Endothelial cell of umbilical vein (primary cell): ENCODE measurements around the gene RFWD3. TPM values are rescaled to one million over a fixed set of nuclear protein-coding genes. Genes with fewer than 3 reads are reported as not detected.

Source experiments
- BruUV-seq: library from RNA; stranded (reverse); fragments of 400-500 nt; replicated peaks from 2 replicates; lab custom pipeline; 2021; lab: Mats Ljungman, UMichigan
- CTCF ChIA-PET: fragments of 300-600, 350-600 bp; sonication (Branson Sonifier 250); formaldehyde crosslinking; loops from one replicate; lab custom pipeline; 2021; ENCODE audit warnings: antibody characterized with exemption, inconsistent platforms; lab: Charles Lee
- POLR2A ChIA-PET: fragments of 300-600, 350-600 bp; sonication (Branson Sonifier 250); formaldehyde crosslinking; loops from one replicate; lab custom pipeline; 2021; ENCODE audit warnings: antibody characterized with exemption, inconsistent platforms; lab: Charles Lee
- DNase-seq: peaks from one replicate; pipeline ENCODE4 v3.0.0-alpha.2; 2011; ENCODE audit warnings: low read depth, low spot score
- FAIRE-seq: peaks from 2 replicates; lab custom pipeline; 2011; peaks lifted over from hg19 to GRCh38; lab: Jason Lieb, UNC
- H2AFZ ChIP-seq: 2 replicates; pipeline ENCODE4 v1.6.0; 2012; ENCODE audit warnings: low read depth, low read length, control low read depth, inconsistent platforms
- H3K27ac ChIP-seq: 2 replicates; pipeline ENCODE4 v1.5.1; 2011; ENCODE audit warnings: low read depth, mild to moderate bottlenecking, control low read depth, low read length, moderate library complexity; ENCODE audit not compliant: insufficient read depth
- H3K27me3 ChIP-seq, 2 experiments: 2 replicates each; pipeline versions ENCODE4 v1.6.0 to v1.6.1; 2011; ENCODE audit warnings: low read length in 2 of 2, mixed read lengths in 1 of 2; ENCODE audit not compliant: control insufficient read depth in 2 of 2, insufficient read depth in 2 of 2
- H3K36me3 ChIP-seq, 2 experiments: 2 replicates in 1 of 2; 3 replicates in 1 of 2; pipeline ENCODE4 v1.5.1; 2011; ENCODE audit warnings: low read length in 2 of 2, mild to moderate bottlenecking in 1 of 2, moderate library complexity in 1 of 2; ENCODE audit not compliant: control insufficient read depth in 2 of 2, insufficient read depth in 2 of 2; ENCODE audit errors: extremely low read depth in 1 of 2
- H3K4me1 ChIP-seq: 3 replicates; pipeline ENCODE4 v1.5.1; 2011; ENCODE audit warnings: mild to moderate bottlenecking, low read length; ENCODE audit not compliant: control insufficient read depth, insufficient read depth; ENCODE audit errors: extremely low read depth
- H3K4me2 ChIP-seq: 2 replicates; pipeline ENCODE4 v1.6.1; 2011; ENCODE audit warnings: low read length, control low read depth, mixed read lengths; ENCODE audit not compliant: insufficient read depth
- H3K4me3 ChIP-seq, 3 experiments: fragments of 200-600 bp in 1 of 3; sonication (generic), shearing (Covaris generic) in 1 of 3; replicated peaks in 1 of 3; 2 replicates each; pipeline ENCODE4 v1.5.1; 2011 to 2016; ENCODE audit warnings: control low read depth in 3 of 3, low read length in 3 of 3, mild to moderate bottlenecking in 2 of 3, inconsistent platforms in 1 of 3, low read depth in 1 of 3, moderate library complexity in 1 of 3; ENCODE audit not compliant: insufficient read depth in 1 of 3
- H3K79me2 ChIP-seq: 2 replicates; pipeline ENCODE4 v1.6.0; 2012; ENCODE audit warnings: low read length, inconsistent platforms; ENCODE audit not compliant: control insufficient read depth, insufficient read depth
- H3K9ac ChIP-seq: replicated peaks from 2 replicates; pipeline ENCODE3; 2011; ENCODE audit warnings: low read length, control low read depth; ENCODE audit not compliant: insufficient read depth; ENCODE audit errors: extremely low read depth
- H3K9me1 ChIP-seq: replicated peaks from 3 replicates; pipeline ENCODE4 v1.6.0; 2011; ENCODE audit warnings: mild to moderate bottlenecking, low read length; ENCODE audit not compliant: control insufficient read depth, insufficient read depth; ENCODE audit errors: extremely low read depth
- H3K9me3 ChIP-seq: replicated peaks from 2 replicates; pipeline ENCODE4 v1.5.1; 2012; ENCODE audit warnings: low read length, inconsistent platforms; ENCODE audit not compliant: control insufficient read depth, insufficient read depth
- H4K20me1 ChIP-seq: replicated peaks from 2 replicates; pipeline ENCODE3; 2011; ENCODE audit warnings: mild to moderate bottlenecking, low read length; ENCODE audit not compliant: control insufficient read depth, insufficient read depth; ENCODE audit errors: extremely low read depth
- EZH2 ChIP-seq: IDR thresholded peaks from 2 replicates; pipeline ENCODE4 v1.6.1; 2012; ENCODE audit warnings: borderline replicate concordance, low read depth, mild to moderate bottlenecking, moderate library complexity, low read length, inconsistent platforms; ENCODE audit not compliant: severe bottlenecking
- FOS ChIP-seq: IDR thresholded peaks from 2 replicates; pipeline ENCODE4 v1.6.1; 2011; ENCODE audit warnings: mild to moderate bottlenecking, low read length, moderate library complexity, borderline replicate concordance; ENCODE audit not compliant: insufficient read depth
- GATA2 ChIP-seq: IDR thresholded peaks from 2 replicates; pipeline ENCODE4 v1.7.0; 2011; ENCODE audit warnings: low read depth, mild to moderate bottlenecking, moderate library complexity, mixed read lengths, low read length; ENCODE audit not compliant: insufficient read length, insufficient read depth
- JUN ChIP-seq: IDR thresholded peaks from 2 replicates; pipeline ENCODE4 v1.6.1; 2011; ENCODE audit warnings: borderline replicate concordance, low read depth; ENCODE audit not compliant: insufficient read length, insufficient read depth
- MAX ChIP-seq: IDR thresholded peaks from 2 replicates; pipeline ENCODE4 v1.6.1; 2011; ENCODE audit not compliant: insufficient read depth, insufficient read length
- MYC ChIP-seq: IDR thresholded peaks from one replicate; pipeline ENCODE4 v1.6.1; 2011; ENCODE audit warnings: mild to moderate bottlenecking, low read depth, low read length
- POLR2A ChIP-seq: IDR thresholded peaks from 2 replicates; pipeline ENCODE4 v1.6.1; 2012; ENCODE audit warnings: low read depth, mild to moderate bottlenecking, control low read depth, low read length
- POLR2AphosphoS5 ChIP-seq: IDR thresholded peaks from 2 replicates; pipeline ENCODE4 v1.6.1; 2012; ENCODE audit warnings: low read depth, mild to moderate bottlenecking, control low read depth, low read length, moderate library complexity; ENCODE audit not compliant: insufficient read depth
- dilution Hi-C: fragments of 300-500 bp; cut with MboI; formaldehyde crosslinking; loops from one replicate; pipeline ENCODE4 v1.15.0; 2019; ENCODE audit warnings: low sequenced_read_pairs; ENCODE audit not compliant: extremely low pct_ligation_motif_present
- intact Hi-C: fragments of 100-400 bp; cut with micrococcal nuclease; formaldehyde crosslinking; loops from one replicate; pipeline ENCODE4 v1.10.0; 2022
- polyA plus RNA-seq, 4 experiments: library from polyadenylated mRNA; depleted of rRNA in 3 of 4; stranded (reverse) in 3 of 4; unstranded in 1 of 4; fragments of >200 nt; gene quantifications; 2 replicates each; pipeline versions ENCODE4 v1.2.1 to v1.2.3, GENCODE V29; 2011 to 2012; ENCODE audit warnings: missing spikeins in 1 of 4
- total RNA-seq: library from RNA; stranded (reverse); gene quantifications from 2 replicates; pipeline ENCODE4 v1.2.3, GENCODE V29; 2021
- TF ChIP-seq, protein P1 (sequence below), 2 donors: IDR thresholded peaks; 1 replicate in 1 of 2; 2 replicates in 1 of 2; pipeline ENCODE4 v1.5.1; 2011; ENCODE audit warnings: low read length in 2 of 2, mild to moderate bottlenecking in 2 of 2, moderate library complexity in 2 of 2, control low read depth in 1 of 2, inconsistent platforms in 1 of 2, low read depth in 1 of 2; ENCODE audit not compliant: insufficient read depth in 1 of 2; ENCODE audit errors: extremely low read depth in 1 of 2

The RFWD3 gene
- total and polyA plus RNA-seq, 2 donors (not counting 3 experiments of a cell fraction or from before 2014, with no cell fraction given): 27.3 to 51.6 TPM

- no peak for TF ChIP-seq POLR2AphosphoS5
- TF ChIP-seq POLR2A: no peak
- TF ChIP-seq, protein P1, sequence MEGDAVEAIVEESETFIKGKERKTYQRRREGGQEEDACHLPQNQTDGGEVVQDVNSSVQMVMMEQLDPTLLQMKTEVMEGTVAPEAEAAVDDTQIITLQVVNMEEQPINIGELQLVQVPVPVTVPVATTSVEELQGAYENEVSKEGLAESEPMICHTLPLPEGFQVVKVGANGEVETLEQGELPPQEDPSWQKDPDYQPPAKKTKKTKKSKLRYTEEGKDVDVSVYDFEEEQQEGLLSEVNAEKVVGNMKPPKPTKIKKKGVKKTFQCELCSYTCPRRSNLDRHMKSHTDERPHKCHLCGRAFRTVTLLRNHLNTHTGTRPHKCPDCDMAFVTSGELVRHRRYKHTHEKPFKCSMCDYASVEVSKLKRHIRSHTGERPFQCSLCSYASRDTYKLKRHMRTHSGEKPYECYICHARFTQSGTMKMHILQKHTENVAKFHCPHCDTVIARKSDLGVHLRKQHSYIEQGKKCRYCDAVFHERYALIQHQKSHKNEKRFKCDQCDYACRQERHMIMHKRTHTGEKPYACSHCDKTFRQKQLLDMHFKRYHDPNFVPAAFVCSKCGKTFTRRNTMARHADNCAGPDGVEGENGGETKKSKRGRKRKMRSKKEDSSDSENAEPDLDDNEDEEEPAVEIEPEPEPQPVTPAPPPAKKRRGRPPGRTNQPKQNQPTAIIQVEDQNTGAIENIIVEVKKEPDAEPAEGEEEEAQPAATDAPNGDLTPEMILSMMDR (IDR thresholded peaks at IDR 0.05; ENCODE audit: extremely low read depth in 1 of 2, insufficient read depth in 1 of 2, low read depth in 1 of 2, low read length in 2 of 2): no peak
- no peak for TF ChIP-seq EZH2
- TF ChIP-seq JUN: no peak
- TF ChIP-seq FOS: no peak
- TF ChIP-seq GATA2: no peak
- TF ChIP-seq MAX: no peak
- no peak for TF ChIP-seq MYC
- Histone ChIP-seq H3K9me1 (no peaks in the 10 kb centered on the region), H3K4me1 (no peaks in the 10 kb centered on the region), H3K9ac (no peak overlapping the region), H3K27ac (no peak overlapping the region), H3K4me2 (no peak overlapping the region), H4K20me1 (peaks cover 2% of the 10 kb centered on the region), H3K79me2 (peaks cover 68% of the 10 kb centered on the region), H2AFZ (no peak overlapping the region), H3K27me3 (no peaks in the 10 kb centered on the region), H3K4me3 (no peak overlapping the region), H3K9me3 (no peaks in the 10 kb centered on the region), H3K36me3 (no peaks in the 10 kb centered on the region)
- intact Hi-C loops (no loop called here), dilution Hi-C loops (no loop called here)
- no peak for FAIRE-seq
- POLR2A ChIA-PET: no interaction called here
- no peak for DNase-seq
- no TSS peak for BruUV-seq
- CTCF ChIA-PET: interaction anchor here (0.8 kb wide), 1 partner anchor 10 kb away, joined by 3 read pairs; no protein-coding TSS in a partner anchor
Observed at GRCh38 chr16:74586948-74587347, 79.7 kb downstream of the RFWD3 start.
